GM23338 (cell line): ENCODE results near the gene EMILIN3. TPM values are rescaled to one million over a fixed set of nuclear protein-coding genes. Genes with fewer than 3 reads are reported as not detected.

Experiments
- ATAC-seq: fragments of 200-7000 bp; cut with Tn5 transposase; 3 replicates; pipeline ENCODE4 v1.9.1; 2020
- DNase-seq: peaks from one replicate; pipeline ENCODE4 v3.0.0-alpha.2; 2015; ENCODE audit warnings: low spot score
- H2AFZ ChIP-seq: fragments of 200-600 bp; sonication (generic); 2 replicates; pipeline ENCODE4 v1.8.0; 2016; ENCODE audit warnings: antibody characterized with exemption, mild to moderate bottlenecking, moderate library complexity
- H3F3A ChIP-seq: fragments of 200-600 bp; sonication (generic); replicated peaks from 2 replicates; pipeline ENCODE4 v1.8.0; 2017; ENCODE audit warnings: antibody characterized with exemption, mixed run types, low read depth
- H3K27ac ChIP-seq: fragments of 200-600 bp; sonication (generic); 2 replicates; pipeline ENCODE4 v1.6.1; 2016; ENCODE audit warnings: low read depth
- H3K27me3 ChIP-seq: fragments of 200-600 bp; sonication (generic); 2 replicates; pipeline ENCODE4 v1.8.0; 2016; ENCODE audit warnings: mild to moderate bottlenecking, mixed run types, moderate library complexity; ENCODE audit not compliant: insufficient read depth
- H3K36me3 ChIP-seq: fragments of 200-600 bp; sonication (generic); 2 replicates; pipeline ENCODE4 v1.8.0; 2016; ENCODE audit warnings: mild to moderate bottlenecking; ENCODE audit not compliant: insufficient read depth
- H3K4me1 ChIP-seq: fragments of 200-600 bp; sonication (generic); 2 replicates; pipeline ENCODE4 v1.8.0; 2016; ENCODE audit warnings: mild to moderate bottlenecking, moderate library complexity; ENCODE audit not compliant: insufficient read depth
- H3K4me2 ChIP-seq: fragments of 200-600 bp; sonication (generic); 2 replicates; pipeline ENCODE4 v1.7.1; 2017; ENCODE audit warnings: mixed run types
- H3K4me3 ChIP-seq: fragments of 200-600 bp; sonication (generic); 2 replicates; pipeline ENCODE4 v1.6.1; 2016; ENCODE audit warnings: mixed run types
- H3K79me2 ChIP-seq: fragments of 200-600 bp; sonication (generic); replicated peaks from 2 replicates; pipeline ENCODE4 v1.8.0; 2017; ENCODE audit warnings: mild to moderate bottlenecking; ENCODE audit not compliant: insufficient read depth
- H3K9me2 ChIP-seq: fragments of 200-600 bp; sonication (generic); 2 replicates; pipeline ENCODE4 v1.8.0; 2017; ENCODE audit not compliant: insufficient read depth
- H4K20me1 ChIP-seq: fragments of 200-600 bp; sonication (generic); replicated peaks from 2 replicates; pipeline ENCODE4 v1.8.0; 2017; ENCODE audit warnings: mild to moderate bottlenecking; ENCODE audit not compliant: insufficient read depth
- H3K27ac Mint-ChIP-seq: 2 replicates; pipeline ENCODE4 v1.8.0; 2020; ENCODE audit warnings: inconsistent platforms, mild to moderate bottlenecking, moderate library complexity, mixed read lengths
- H3K27me3 Mint-ChIP-seq: 3 replicates; pipeline ENCODE4 v1.8.0; 2022; ENCODE audit warnings: low read depth, mild to moderate bottlenecking, moderate library complexity, mixed read lengths, inconsistent platforms; ENCODE audit not compliant: insufficient read depth, poor library complexity
- H3K36me3 Mint-ChIP-seq: 3 replicates; pipeline ENCODE4 v1.8.0; 2021; ENCODE audit warnings: low read depth, mild to moderate bottlenecking, inconsistent platforms, moderate library complexity, mixed read lengths
- H3K4me1 Mint-ChIP-seq: 3 replicates; pipeline ENCODE4 v1.8.0; 2020; ENCODE audit warnings: mild to moderate bottlenecking, inconsistent platforms, mixed read lengths
- H3K4me3 Mint-ChIP-seq: 3 replicates; pipeline ENCODE4 v1.8.0; 2021; ENCODE audit warnings: moderate library complexity, mild to moderate bottlenecking, inconsistent platforms, mixed read lengths
- H3K9me3 Mint-ChIP-seq: 3 replicates; pipeline ENCODE4 v1.8.0; 2020; ENCODE audit warnings: moderate library complexity, mild to moderate bottlenecking, inconsistent platforms, mixed read lengths
- CREB1 ChIP-seq: fragments of 250-450 bp; sonication (Bioruptor Pico); IDR thresholded peaks from 2 replicates; pipeline ENCODE4 v1.5.0; 2020; ENCODE audit warnings: low read depth, mild to moderate bottlenecking, moderate library complexity
- EZH2 ChIP-seq: fragments of 200-600 bp; sonication (generic); IDR thresholded peaks from one replicate; pipeline ENCODE4 v1.8.0; 2017; ENCODE audit warnings: antibody characterized with exemption, mild to moderate bottlenecking, low read depth; ENCODE audit not compliant: unreplicated experiment
- EZH2phosphoT487 ChIP-seq: fragments of 200-600 bp; sonication (generic); IDR thresholded peaks from one replicate; pipeline ENCODE4 v1.8.1; 2018; ENCODE audit warnings: antibody characterized with exemption; ENCODE audit not compliant: unreplicated experiment
- JUNB ChIP-seq: IDR thresholded peaks from one replicate; pipeline ENCODE4 v1.6.1; 2016; ENCODE audit warnings: antibody characterized with exemption; ENCODE audit not compliant: unreplicated experiment
- NANOG ChIP-seq: IDR thresholded peaks from 2 replicates; pipeline ENCODE4 v1.6.1; 2016; ENCODE audit warnings: antibody characterized with exemption, borderline replicate concordance
- POLR2AphosphoS5 ChIP-seq: IDR thresholded peaks from 2 replicates; pipeline ENCODE4 v1.6.1; 2016; ENCODE audit warnings: antibody characterized with exemption, low read depth
- STAT1 ChIP-seq: IDR thresholded peaks from one replicate; pipeline ENCODE4 v1.6.1; 2016; ENCODE audit warnings: antibody characterized with exemption; ENCODE audit not compliant: unreplicated experiment
- ZNF114 ChIP-seq: fragments of 250-450 bp; sonication (Bioruptor Pico); IDR thresholded peaks from 2 replicates; pipeline ENCODE4 v1.5.0; 2020; ENCODE audit warnings: mild to moderate bottlenecking, moderate library complexity
- ZNF331 ChIP-seq: fragments of 250-450 bp; sonication (Bioruptor Pico); IDR thresholded peaks from 2 replicates; pipeline ENCODE4 v1.5.0; 2020; ENCODE audit warnings: low read depth, mild to moderate bottlenecking, moderate library complexity
- polyA plus RNA-seq: library from polyadenylated mRNA; unstranded; fragments of >200 nt; fragmentation: Nextera tagmentation; extraction: Ambion mirVana; gene quantifications from 2 replicates; pipeline ENCODE4 v1.2.1, GENCODE V29; 2016
- total RNA-seq: library from RNA; depleted of rRNA; stranded (reverse); fragments of >200 nt; shearing (Covaris generic); gene quantifications from 2 replicates; pipeline ENCODE4 v1.2.3, GENCODE V29; 2014
- TF ChIP-seq, protein P1 (sequence below): fragments of 250-450 bp; sonication (Bioruptor Pico); IDR thresholded peaks from 2 replicates; pipeline ENCODE4 v1.5.0; 2020; ENCODE audit warnings: mild to moderate bottlenecking, moderate library complexity
- TF ChIP-seq, protein P2 (sequence below): IDR thresholded peaks from 2 replicates; pipeline ENCODE4 v1.6.1; 2016; ENCODE audit warnings: antibody characterized with exemption
- TF ChIP-seq, protein P3 (sequence below): IDR thresholded peaks from one replicate; pipeline ENCODE4 v1.6.1; 2018; ENCODE audit warnings: antibody characterized with exemption; ENCODE audit not compliant: unreplicated experiment
- TF ChIP-seq, protein P4 (sequence below), 2 experiments: fragments of 200-600 bp in 1 of 2; sonication (generic) in 1 of 2; conservative IDR thresholded peaks; 2 replicates each; pipeline versions ENCODE4 v1.5.1 to v1.6.1; 2016 to 2017; ENCODE audit warnings: antibody characterized with exemption in 2 of 2, low read depth in 2 of 2, mild to moderate bottlenecking in 2 of 2, moderate library complexity in 1 of 2

Gene EMILIN3
- total and polyA plus RNA-seq, 2 experiments from 2014 or later, result 0.53 to 6.6 TPM

DNA sequence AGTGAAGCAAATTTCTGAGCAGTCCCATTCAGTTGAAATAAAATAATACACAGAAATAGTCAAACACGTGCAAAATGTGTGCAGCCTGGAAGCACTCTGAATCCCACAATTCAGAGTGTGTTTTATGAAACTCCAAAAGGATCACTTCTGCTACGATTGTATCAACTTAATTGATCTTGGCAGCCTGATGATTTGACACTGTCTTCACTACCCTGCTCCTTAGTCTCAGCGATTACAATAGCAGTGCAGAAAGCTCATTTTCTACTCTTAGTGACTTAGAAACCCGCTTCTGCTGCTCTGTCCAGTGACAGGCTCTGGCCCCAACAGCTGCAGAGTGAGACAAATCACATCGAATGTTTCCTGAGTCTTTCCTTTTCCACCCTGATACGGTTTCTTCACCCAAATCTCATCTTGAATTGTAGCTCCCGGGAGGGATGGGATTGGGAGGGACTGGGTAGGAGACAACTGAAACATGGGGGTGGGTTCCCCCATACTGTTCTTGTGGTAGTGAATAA is 16.2 kb upstream of the EMILIN3 start:
- Histone ChIP-seq H3K4me2 (no peak overlapping the region), H3K27me3 (no peaks in the 10 kb centered on the region), H3F3A (no peaks in the 10 kb centered on the region), H2AFZ (no peak overlapping the region), H3K9me2 (no peaks in the 10 kb centered on the region), H4K20me1 (no peaks in the 10 kb centered on the region; the same call in 1 of the 2 replicates), H3K36me3 (no peaks in the 10 kb centered on the region), H3K4me3 (no peak overlapping the region), H3K4me1 (peaks cover 3% of the 10 kb centered on the region), H3K27ac (no peak overlapping the region), H3K79me2 (no peaks in the 10 kb centered on the region)
- DNase-seq (no peak), ATAC-seq (no peak)
- Mint-ChIP-seq H3K36me3 (no peaks in the 10 kb centered on the region), H3K27me3 (peaks cover 3% of the 10 kb centered on the region), H3K9me3 (no peaks in the 10 kb centered on the region), H3K27ac (no peak overlapping the region), H3K4me1 (peaks cover 5% of the 10 kb centered on the region), H3K4me3 (no peak overlapping the region)
- no peak for TF ChIP-seq EZH2phosphoT487
- TF ChIP-seq, protein P1, sequence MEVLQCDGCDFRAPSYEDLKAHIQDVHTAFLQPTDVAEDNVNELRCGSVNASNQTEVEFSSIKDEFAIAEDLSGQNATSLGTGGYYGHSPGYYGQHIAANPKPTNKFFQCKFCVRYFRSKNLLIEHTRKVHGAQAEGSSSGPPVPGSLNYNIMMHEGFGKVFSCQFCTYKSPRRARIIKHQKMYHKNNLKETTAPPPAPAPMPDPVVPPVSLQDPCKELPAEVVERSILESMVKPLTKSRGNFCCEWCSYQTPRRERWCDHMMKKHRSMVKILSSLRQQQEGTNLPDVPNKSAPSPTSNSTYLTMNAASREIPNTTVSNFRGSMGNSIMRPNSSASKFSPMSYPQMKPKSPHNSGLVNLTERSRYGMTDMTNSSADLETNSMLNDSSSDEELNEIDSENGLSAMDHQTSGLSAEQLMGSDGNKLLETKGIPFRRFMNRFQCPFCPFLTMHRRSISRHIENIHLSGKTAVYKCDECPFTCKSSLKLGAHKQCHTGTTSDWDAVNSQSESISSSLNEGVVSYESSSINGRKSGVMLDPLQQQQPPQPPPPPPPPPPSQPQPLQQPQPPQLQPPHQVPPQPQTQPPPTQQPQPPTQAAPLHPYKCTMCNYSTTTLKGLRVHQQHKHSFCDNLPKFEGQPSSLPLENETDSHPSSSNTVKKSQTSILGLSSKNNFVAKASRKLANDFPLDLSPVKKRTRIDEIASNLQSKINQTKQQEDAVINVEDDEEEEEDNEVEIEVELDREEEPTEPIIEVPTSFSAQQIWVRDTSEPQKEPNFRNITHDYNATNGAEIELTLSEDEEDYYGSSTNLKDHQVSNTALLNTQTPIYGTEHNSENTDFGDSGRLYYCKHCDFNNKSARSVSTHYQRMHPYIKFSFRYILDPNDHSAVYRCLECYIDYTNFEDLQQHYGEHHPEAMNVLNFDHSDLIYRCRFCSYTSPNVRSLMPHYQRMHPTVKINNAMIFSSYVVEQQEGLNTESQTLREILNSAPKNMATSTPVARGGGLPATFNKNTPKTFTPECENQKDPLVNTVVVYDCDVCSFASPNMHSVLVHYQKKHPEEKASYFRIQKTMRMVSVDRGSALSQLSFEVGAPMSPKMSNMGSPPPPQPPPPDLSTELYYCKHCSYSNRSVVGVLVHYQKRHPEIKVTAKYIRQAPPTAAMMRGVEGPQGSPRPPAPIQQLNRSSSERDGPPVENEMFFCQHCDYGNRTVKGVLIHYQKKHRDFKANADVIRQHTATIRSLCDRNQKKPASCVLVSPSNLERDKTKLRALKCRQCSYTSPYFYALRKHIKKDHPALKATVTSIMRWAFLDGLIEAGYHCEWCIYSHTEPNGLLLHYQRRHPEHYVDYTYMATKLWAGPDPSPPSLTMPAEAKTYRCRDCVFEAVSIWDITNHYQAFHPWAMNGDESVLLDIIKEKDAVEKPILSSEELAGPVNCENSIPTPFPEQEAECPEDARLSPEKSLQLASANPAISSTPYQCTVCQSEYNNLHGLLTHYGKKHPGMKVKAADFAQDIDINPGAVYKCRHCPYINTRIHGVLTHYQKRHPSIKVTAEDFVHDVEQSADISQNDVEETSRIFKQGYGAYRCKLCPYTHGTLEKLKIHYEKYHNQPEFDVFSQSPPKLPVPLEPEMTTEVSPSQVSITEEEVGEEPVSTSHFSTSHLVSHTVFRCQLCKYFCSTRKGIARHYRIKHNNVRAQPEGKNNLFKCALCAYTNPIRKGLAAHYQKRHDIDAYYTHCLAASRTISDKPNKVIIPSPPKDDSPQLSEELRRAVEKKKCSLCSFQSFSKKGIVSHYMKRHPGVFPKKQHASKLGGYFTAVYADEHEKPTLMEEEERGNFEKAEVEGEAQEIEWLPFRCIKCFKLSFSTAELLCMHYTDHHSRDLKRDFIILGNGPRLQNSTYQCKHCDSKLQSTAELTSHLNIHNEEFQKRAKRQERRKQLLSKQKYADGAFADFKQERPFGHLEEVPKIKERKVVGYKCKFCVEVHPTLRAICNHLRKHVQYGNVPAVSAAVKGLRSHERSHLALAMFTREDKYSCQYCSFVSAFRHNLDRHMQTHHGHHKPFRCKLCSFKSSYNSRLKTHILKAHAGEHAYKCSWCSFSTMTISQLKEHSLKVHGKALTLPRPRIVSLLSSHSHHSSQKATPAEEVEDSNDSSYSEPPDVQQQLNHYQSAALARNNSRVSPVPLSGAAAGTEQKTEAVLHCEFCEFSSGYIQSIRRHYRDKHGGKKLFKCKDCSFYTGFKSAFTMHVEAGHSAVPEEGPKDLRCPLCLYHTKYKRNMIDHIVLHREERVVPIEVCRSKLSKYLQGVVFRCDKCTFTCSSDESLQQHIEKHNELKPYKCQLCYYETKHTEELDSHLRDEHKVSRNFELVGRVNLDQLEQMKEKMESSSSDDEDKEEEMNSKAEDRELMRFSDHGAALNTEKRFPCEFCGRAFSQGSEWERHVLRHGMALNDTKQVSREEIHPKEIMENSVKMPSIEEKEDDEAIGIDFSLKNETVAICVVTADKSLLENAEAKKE (CRISPR knock-in tag), result no peak
- TF ChIP-seq, protein P2, sequence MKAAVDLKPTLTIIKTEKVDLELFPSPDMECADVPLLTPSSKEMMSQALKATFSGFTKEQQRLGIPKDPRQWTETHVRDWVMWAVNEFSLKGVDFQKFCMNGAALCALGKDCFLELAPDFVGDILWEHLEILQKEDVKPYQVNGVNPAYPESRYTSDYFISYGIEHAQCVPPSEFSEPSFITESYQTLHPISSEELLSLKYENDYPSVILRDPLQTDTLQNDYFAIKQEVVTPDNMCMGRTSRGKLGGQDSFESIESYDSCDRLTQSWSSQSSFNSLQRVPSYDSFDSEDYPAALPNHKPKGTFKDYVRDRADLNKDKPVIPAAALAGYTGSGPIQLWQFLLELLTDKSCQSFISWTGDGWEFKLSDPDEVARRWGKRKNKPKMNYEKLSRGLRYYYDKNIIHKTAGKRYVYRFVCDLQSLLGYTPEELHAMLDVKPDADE, result no peak
- no peak for TF ChIP-seq ZNF331 (CRISPR knock-in tag)
- TF ChIP-seq, protein P3, sequence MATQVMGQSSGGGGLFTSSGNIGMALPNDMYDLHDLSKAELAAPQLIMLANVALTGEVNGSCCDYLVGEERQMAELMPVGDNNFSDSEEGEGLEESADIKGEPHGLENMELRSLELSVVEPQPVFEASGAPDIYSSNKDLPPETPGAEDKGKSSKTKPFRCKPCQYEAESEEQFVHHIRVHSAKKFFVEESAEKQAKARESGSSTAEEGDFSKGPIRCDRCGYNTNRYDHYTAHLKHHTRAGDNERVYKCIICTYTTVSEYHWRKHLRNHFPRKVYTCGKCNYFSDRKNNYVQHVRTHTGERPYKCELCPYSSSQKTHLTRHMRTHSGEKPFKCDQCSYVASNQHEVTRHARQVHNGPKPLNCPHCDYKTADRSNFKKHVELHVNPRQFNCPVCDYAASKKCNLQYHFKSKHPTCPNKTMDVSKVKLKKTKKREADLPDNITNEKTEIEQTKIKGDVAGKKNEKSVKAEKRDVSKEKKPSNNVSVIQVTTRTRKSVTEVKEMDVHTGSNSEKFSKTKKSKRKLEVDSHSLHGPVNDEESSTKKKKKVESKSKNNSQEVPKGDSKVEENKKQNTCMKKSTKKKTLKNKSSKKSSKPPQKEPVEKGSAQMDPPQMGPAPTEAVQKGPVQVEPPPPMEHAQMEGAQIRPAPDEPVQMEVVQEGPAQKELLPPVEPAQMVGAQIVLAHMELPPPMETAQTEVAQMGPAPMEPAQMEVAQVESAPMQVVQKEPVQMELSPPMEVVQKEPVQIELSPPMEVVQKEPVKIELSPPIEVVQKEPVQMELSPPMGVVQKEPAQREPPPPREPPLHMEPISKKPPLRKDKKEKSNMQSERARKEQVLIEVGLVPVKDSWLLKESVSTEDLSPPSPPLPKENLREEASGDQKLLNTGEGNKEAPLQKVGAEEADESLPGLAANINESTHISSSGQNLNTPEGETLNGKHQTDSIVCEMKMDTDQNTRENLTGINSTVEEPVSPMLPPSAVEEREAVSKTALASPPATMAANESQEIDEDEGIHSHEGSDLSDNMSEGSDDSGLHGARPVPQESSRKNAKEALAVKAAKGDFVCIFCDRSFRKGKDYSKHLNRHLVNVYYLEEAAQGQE, result no peak
- no peak for TF ChIP-seq CREB1 (CRISPR knock-in tag)
- no peak for TF ChIP-seq STAT1
- no peak for TF ChIP-seq EZH2
- no peak for TF ChIP-seq POLR2AphosphoS5
- TF ChIP-seq NANOG, result no peak
- TF ChIP-seq, protein P4, sequence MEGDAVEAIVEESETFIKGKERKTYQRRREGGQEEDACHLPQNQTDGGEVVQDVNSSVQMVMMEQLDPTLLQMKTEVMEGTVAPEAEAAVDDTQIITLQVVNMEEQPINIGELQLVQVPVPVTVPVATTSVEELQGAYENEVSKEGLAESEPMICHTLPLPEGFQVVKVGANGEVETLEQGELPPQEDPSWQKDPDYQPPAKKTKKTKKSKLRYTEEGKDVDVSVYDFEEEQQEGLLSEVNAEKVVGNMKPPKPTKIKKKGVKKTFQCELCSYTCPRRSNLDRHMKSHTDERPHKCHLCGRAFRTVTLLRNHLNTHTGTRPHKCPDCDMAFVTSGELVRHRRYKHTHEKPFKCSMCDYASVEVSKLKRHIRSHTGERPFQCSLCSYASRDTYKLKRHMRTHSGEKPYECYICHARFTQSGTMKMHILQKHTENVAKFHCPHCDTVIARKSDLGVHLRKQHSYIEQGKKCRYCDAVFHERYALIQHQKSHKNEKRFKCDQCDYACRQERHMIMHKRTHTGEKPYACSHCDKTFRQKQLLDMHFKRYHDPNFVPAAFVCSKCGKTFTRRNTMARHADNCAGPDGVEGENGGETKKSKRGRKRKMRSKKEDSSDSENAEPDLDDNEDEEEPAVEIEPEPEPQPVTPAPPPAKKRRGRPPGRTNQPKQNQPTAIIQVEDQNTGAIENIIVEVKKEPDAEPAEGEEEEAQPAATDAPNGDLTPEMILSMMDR (conservative IDR thresholded peaks at IDR 0.05; ENCODE audit: low read depth in 2 of 2), result no peak
- no peak for TF ChIP-seq ZNF114 (CRISPR knock-in tag)
- TF ChIP-seq JUNB, result no peak
